NT2/D1 (cell line): ENCODE data around the gene MAP2K3.

ENCODE experiments used
- SUZ12 ChIP-seq: IDR thresholded peaks from 2 replicates; pipeline ENCODE4 v1.6.1; 2011; ENCODE audit not compliant: insufficient read length, insufficient read depth; ENCODE audit errors: extremely low read depth
- YY1 ChIP-seq: IDR thresholded peaks from 2 replicates; pipeline ENCODE4 v1.6.1; 2011; ENCODE audit not compliant: insufficient read length, insufficient read depth
- ZNF274 ChIP-seq: IDR thresholded peaks from 2 replicates; pipeline ENCODE4 v1.6.1; 2011; ENCODE audit warnings: mild to moderate bottlenecking, low read depth, low read length

DNA sequence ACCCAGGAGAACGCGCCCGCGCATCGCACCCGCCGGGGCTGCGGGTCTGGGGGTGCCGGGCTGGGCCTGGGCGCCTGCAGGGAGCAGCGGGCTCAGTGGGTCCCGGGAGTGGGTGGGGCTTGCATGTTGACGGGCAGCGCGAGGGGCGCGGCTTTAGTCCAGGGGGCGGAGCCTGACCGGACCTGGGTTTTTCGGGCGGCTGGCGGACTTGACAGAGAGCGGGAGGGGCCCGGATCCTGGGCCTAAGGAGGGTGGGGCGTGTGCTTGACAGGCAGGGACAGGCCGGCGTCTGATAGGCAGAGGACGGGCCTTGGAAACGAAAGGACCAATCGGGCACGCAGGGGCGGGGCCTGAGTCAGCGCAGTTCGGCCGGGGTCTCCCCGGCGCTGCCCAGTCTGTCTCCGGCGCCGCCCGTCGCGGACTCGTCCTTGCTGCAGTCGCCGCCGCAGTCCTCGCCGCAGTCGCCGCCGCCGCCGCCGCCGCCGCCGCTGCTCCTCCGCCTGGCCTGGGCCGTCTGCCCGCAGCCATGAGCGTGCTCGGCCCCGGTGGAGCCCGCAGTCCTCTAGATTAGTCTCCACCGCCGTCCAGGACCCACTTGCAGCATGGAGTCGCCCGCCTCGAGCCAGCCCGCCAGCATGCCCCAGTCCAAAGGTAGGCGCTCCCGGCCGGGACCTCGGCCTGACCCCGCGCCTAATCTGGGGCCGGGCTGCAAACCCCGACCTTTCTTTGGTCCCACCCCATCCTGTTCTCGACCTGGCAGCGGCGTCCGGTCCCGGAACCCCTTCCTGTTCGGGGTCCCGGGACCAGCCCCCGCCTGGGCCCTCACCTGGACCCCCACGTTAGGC is at the start of gene MAP2K3:
- TF ChIP-seq YY1 (no peak), ZNF274 (no peak), SUZ12 (no peak)
